Dermis microvascular lymphatic vessel endothelial cell (primary cell): Measurements from ENCODE around the gene KRTAP23-1. TPM values are rescaled to one million over a fixed set of nuclear protein-coding genes. Genes with fewer than 3 reads are reported as not detected.
A peak's percentile ranks its signal among the peaks of the same experiment; 100 is the strongest.

ENCODE experiments used
- DNase-seq, 2 donors: peaks; one replicate each; pipeline versions ENCODE4 v3.0.0 to v3.0.0-alpha.2; 2010; ENCODE audit warnings: low read depth in 2 of 2
- total RNA-seq: library from RNA; depleted of rRNA; stranded (reverse); fragments of >200 nt; gene quantifications from 2 replicates; pipeline ENCODE4 v1.2.1, GENCODE V29; 2014

Gene KRTAP23-1, protein sequence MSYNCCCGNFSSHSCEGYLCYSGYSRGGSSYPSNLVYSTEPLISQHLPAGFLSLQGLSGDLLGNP
- not detected in 2 replicates for total RNA-seq

DNA sequence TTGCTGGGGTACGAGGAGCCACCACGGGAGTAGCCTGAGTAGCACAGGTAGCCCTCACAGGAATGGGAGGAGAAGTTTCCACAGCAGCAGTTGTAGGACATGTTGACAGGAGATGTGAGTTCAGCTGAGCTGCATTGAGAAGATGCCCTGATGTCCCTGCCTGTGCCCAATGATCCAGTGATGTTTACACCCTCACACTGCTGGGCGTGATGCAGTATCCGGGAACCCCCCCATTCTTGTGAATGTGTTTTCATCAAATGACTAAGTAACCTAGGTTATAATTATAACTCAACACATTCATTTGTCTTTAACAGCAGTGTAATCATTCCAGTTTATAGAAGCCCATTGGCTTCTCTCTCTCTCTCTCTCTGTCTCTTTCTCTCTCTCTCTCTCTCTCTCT is at the start of gene KRTAP23-1:
Gene KRTAP23-1, minus strand, starts transcription at position 101 of the 400 bp plus-strand sequence. Its CDS starts 0 bp downstream, at position 101.
- no peak for DNase-seq

DNA sequence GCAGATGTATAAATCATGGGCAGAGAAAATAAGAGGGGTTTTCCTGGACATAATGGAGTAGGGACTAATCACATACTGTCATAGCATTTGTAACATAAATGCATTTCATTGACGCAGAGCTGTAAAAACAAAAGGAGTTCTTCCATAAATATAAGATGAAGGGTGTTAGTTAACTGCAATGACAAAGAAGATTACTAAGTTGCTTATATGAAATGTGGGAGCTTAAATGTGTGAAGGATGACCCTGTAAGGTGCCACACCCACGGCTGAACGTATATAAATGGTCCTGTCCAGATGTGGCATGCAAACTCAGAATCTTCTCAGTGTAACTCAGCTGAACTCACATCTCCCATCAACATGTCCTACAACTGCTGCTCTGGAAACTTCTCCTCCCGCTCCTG is 47.3 kb upstream of the KRTAP23-1 start, which contains the start of gene KRTAP13-1:
Gene KRTAP13-1, plus strand, starts transcription at position 301 of the 400 bp plus-strand sequence. Its CDS starts 56 bp downstream, at position 357.
- no peak for DNase-seq

DNA sequence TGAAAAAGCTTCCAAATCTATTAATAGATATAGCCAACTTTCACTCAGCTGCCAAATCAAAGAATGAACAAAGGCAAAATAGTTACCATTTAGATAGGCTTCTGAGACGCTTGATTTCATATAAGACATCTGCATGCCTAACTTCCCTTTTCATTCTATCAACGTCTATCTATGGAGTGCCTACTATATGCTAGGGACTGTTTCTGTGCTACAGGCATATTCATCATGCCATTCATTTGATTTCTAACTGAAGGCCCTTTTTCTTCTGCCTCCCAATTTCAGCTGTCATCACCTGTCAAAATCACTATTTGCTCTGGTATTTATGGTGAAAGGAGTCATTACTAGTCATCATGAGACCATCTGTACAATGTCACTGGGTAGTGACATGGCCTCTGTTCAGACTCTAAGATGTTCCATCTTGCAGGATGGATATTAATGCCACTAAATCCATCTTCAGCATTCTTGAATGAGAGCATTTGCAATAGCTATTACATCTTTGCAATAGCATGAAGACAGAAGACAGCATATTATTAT is 43.2 kb upstream of the KRTAP23-1 start:
- no peak for DNase-seq

DNA sequence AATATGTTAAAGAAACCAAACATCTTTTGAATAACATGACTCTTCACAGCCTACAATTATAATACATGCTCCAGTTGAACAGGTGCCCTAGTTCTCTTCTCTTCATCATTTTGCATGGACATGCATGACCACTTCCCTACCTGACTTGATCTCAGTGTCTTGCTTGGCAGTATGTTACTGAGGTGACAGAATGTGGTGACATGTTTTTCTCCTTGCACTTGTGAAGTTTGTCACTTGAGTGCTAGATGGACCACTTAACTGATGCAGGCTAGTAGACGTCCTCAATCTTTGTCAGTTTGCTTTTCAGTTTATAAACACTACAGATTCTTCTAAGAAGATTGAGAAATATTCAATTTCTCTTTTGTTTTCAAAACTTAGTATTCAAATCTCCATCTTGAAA is 33.8 kb upstream of the KRTAP23-1 start:
- no peak for DNase-seq

DNA sequence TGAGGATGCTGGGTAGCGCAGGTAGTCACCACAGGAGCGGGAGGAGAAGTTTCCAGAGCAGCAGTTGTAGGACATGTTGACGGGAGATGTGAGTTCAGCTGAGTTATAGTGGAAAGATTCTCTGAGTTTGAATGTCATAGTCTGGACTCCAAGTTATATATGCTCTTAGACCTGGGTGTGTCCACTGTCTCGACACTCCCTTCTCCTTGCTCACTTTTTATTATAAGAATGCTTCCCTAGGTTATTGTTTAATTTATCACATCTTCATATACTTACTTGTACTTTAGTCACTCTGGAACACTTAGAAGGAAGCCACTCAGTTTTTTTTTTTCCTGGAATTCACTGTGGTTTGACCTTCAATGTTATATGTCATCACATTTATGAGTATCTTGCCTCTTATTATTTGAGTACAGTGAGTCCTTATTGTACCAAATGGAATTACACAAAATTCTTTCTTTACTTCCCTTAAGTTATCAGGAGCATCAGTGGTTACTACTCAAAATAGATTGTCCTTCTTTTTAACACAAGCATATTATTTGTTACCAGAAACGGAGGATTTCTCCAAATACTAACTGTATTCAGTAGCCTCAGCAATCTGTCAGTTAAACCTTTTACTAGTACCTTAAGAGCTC is 23.8 kb upstream of the KRTAP23-1 start, which contains the start of gene KRTAP13-2:
Gene KRTAP13-2, minus strand, starts transcription at position 133 of the 632 bp plus-strand sequence. Its CDS starts 58 bp downstream, at position 75.
- no peak for DNase-seq

DNA sequence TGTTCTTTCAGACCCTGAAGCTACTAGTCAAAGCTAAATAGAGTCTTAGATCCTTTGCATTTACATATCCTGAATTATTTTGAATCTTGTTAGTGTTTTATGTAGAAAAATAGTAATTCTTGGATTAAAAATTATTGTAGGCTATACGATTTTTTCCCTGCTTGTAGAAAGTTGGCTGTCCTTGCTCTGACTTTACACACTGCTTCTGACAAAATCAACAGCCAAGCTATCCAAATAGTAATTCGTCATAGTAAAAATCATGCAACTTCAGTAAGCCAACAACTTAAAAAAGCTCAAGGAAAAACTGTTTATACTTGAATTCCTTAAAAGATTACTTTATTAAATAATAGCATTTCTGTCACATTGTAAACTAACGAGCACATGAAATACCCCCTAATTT is 7.5 kb upstream of the KRTAP23-1 start:
- DNase-seq: no peak

DNA sequence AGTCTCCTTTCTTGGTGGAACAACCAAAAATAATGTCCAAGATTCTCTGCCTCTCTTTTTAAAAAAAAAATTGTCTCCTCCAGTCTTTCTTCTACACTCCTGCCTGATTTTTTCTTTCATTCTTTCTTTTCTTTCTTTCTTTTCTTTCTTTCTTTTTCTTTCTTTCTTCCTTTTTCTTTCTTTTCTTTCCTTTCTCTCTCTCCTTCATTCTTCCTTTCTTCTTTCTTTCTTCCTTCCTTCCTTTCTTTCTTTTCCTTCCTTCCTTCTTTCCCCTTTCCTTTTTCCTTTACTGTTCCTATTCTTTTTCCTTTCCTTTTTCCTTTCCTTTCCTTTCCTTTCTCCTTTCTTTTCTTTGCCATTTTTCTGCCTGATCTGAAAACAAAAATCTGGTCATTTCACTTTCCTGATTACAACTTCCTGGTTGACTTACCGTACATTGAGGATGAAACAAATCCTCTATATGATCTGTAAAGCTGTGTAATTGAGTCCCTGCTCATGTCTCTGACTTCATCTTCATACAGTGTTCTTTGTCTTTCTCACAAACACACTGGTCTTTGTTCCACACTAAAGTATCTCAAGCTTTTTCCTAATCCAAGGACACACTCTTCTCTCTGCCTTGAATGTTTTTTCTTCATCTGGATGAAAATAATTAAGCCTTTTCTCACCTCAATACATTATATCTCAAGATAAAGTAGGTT is 6.1 kb upstream of the KRTAP23-1 start:
- DNase-seq: no peak

DNA sequence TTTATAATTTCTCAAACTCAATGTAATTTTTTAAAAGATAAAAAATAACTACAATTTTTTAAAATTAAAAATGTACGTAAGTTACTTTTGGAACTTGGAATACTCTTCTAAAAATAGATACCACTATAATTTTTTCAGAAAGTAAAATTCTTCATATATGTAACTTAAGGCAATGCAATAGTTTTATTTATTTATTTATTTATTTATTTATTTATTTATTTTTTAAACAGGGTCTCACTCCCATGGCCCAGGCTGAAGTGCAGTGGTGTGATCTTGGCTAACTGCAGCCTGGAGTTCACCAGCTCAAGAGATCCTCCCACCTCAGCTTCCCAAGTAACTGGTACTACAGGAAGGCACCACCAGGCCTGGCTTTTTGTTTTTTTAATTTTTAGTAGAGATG is 3.1 kb upstream of the KRTAP23-1 start:
- DNase-seq: no peak

DNA sequence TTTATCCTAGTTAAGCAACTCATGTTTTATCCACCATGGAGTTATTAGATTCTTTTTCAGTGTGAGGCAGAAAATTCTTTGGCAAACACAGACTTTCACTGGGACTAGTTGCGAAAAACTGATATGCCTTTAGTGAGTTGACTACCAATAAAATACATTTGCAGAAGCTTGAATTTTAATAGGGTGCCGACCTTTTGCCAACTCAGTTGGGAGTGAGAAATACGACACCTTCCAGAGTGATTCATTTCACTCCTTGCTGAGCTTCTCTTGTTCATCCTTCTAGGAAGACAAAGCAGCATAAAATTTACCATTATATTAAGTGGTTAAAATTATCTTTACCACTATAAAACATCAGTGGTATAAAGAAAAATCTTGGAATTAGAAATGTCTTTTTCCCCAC is 1.2 kb upstream of the KRTAP23-1 start:
- no peak for DNase-seq

DNA sequence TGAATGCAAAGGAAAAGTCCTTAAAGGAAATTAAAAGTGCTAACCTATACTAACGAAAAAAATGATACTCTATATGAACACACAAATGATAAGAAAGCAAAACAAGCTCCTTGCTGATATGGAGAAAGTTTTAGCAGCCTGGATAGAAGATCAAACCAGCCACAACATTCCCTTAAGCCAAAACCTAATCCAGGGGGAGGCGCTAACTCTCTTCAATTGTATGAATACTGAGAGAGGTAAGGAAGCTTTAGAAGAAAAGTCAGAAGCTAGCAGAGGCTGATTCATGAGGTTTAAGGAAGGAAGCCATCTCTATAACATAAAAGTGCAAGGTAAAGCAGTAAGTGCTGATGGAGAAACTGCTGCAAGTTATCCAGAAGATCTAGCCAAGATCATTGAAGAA is 3.4 kb downstream of the KRTAP23-1 start:
- DNase-seq: no peak

DNA sequence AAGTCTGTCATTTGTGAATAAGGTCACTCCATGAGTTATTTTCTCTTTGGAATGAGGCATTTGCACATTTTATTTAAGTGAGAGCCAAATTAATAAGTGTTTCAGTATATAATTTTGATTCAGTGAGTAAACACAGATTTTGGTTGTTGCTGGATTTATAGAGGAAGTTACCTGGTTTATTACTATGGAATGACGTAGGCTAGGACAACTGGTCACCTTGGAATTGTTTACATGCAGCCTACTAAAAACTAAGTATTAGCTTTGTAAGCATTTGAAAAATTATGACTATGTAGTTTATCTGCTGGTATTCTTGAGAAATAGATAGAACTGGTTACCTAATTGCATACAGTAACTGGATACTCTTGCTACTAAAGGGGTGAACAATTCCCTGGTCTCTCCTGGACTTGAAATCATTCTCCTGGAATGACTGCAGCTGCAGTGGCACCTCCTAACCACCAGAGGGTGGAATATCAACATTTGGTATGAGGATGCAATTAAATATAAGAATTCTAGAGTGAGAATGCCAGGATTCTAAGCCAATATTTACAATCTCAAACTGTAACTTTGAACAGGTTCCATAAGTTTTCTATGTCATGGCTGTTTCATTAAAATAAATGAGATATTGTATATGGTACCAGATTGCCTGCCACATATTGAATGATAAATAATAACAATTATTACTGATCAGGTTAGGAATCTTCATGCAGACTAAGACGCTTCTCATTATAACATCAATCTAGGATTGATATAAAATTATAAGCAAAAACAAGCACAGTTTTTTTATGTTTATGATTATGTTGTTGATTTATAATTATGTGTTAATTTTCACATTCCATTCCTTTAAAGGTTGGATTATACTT is 7.5 kb downstream of the KRTAP23-1 start:
- DNase-seq: peak in 1 of 2 donors; percentile 7

DNA sequence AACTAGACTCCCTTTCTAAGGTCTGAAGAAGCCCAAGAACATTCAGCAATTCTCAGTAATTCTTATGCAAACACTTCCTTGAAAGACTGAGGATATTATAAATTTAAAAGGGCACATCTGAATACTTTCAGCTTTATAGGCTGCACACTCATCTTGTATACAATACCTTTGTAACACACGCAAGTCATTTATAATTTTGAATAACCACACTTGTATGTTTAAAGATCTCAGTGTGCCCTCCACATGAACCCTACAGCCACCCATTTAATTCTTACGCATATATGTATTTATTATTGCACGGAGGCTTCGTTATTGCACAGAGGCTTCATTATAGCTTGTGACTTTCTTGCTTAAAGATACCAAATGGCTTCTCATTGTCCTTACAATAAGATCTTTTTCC is 9.7 kb downstream of the KRTAP23-1 start:
- no peak for DNase-seq

DNA sequence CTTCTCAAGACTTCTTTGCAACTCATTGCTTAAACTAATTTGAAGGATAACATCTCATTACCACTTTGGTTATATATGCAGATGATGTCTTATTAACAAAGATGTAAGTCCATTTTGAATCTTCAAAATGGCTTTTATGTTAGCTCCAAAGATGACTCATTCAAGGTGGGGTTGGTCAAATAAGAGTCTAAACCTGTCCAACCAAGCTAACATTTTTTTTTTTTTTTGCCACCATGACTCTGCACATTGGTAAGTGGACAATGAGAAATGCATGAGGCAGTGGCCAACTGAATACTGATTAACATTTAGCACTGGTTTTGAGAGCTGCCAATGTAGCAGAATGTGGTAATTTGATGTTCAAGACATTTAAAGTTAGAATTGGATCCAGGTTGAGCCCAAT is 10.6 kb downstream of the KRTAP23-1 start:
- DNase-seq: no peak

DNA sequence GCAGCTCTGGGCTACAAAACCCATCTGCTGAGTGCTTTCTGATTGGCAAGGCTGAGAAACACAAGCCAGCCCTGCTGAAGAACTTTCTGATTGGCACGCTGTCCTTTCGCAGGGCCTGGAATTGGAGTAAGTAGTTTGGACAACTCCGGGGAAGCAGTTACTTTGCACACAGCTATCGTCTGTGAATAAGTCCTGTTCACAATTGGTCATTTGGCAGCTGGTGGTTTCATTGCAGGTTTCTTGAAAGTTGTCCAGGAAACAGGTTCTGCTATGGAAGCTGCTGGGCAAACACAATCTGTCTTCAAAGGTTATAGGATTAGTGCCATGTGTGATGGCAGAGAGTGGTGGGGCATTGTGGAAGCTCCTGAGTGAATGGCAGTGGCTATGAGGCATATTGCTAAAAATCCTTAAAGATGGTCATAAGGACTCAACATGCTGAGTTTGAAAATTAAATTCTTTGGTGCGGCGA is 11.1 kb downstream of the KRTAP23-1 start, which contains the start of gene KRTAP27-1:
Gene KRTAP27-1, minus strand, starts transcription at position 419 of the 469 bp plus-strand sequence. Its CDS starts 26 bp downstream, at position 393.
- no peak for DNase-seq

DNA sequence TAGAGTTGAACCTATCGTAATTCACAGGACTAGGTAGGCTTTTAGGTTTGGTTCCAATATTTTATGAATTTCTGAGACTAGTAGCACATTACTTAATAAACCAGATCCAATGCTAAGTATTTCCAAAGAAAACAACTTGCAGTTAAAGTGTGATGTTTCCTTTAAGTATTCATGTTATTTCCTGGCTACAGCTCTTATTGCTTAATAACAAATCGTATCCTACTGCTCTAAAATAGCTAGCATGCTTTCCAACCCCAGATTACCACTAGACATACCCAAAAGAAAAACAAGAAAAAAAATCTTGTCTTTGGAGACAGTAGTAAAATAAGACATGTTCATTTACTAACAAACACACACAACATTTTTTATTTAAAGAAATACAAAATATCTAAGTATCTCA is 11.8 kb downstream of the KRTAP23-1 start:
- no peak for DNase-seq

DNA sequence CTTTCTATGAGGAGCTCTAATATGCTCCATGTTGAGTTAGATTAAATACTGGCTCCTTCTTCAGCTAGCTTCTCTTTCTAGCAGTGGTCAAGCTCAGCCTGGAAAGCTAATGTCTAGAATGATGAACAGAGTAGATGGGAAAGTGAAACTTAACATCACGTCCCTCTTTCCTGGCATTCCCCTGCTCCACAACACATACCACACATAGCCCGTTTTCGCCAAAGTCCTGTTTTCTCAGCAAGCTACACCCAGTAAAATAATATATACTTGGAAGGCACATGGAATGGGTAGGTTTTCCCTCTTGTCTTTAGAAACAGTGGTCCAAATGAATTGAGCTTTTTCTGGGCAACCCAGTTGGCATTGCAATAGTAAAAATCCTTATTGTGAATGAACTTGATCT is 14.7 kb downstream of the KRTAP23-1 start:
- no peak for DNase-seq

DNA sequence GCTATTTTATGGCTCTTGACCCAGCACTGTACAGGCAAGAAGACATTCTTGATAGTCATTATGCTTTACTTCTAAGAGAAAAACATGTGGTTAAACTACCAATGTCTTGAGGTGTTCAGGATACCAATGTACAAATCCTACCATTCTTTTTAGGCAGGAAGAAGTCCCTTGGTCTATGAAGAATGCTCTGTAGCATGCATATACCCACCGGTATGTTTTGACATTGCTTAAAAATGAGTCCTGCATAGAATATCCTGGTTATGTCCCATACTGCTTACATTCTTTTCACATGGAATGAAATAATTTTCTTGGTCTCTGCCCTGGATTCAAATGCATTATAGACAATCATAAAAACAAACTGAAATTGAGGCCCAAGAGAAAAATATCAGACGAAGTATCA is 15.7 kb downstream of the KRTAP23-1 start:
- no peak for DNase-seq

DNA sequence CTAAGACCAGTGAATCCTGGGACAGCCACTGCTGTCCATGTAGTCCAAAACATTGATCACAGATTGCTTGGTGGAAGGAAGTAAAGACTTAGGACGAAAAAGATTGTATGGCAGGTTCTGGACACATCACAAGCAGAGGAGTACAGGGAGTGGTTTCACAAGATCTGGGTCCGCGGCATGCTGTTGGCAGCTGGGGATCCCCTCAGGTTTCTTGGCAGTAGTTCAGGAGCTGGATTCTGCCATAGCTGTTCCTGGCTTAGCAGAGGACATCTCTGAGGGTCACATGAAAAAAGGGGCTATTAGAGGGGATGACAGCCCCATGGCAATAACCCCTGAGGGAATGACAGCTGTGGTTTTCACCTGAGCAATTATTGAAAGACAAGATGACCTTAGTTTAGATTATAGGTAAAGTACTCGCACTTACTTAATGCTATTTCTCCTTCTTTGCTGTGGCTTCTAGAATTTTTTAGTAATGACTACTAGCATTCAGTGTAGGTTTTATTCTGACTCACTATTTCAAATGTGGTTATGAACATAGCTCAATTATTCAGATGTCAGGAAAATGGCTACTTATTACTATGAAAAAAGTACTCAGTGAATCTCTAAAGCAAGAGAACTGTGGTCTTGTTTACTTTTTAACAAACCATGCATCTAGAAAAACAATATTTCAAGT is 19.1 kb downstream of the KRTAP23-1 start:
- no peak for DNase-seq

DNA sequence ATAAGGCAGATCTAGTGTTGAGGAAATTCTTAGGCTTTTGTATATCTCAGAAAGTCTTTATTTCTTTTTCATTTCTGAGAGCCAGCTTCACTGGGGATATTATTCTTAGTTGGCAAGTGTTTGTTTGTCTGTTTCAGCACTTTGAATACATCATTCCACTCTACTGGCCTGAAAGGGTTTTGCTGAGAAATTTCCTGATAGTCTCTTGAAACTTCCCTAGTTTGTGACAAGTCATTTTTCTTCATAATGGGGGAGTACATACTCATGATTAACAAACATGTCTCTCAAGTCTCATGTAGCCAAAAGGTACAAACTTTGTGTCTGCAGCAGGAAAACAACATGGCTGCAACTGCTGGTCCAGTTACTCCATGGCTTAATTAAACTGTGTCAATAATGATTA is 22.0 kb downstream of the KRTAP23-1 start:
- no peak for DNase-seq

DNA sequence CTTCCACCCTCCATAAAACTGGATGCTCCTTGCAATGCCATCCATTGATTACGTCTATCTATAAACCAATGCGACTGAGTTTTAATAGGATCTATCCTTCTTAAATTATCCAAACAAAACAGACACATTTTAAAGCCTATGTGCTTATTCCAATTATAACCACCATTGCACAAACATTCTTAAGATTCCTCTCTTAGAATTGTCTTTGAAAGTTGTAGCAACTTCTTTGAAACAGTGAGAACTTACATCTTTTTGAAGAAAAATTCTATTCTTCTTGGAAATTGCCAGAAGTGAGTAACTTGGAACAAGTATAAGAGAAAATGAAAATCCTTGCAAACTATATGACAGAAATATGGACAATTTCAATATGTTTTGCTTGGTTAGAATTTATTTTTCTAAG is 28.2 kb downstream of the KRTAP23-1 start, which contains the start of gene KRTAP26-1:
Gene KRTAP26-1, minus strand, starts transcription at position 101 of the 400 bp plus-strand sequence. CDS start 280 bp downstream, outside the sequence.
- DNase-seq: no peak

DNA sequence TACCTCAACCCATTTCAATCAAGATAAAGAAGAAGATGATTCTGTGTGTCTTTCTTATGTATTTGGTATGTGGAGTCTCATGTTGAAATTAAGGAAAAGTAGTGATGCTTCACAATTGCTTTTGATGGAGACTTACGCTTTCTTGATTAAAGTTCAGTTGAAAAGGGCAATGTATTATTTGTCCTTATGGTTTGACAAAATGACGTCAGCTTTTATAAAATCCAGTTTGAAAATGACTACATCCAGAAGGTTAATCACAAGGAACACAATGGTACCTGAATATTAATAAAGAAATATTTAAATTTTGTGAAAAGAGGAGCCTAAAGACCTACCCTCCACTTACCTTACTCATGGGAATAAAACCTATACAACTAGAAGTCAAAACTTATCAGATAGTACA is 32.7 kb downstream of the KRTAP23-1 start:
- no peak for DNase-seq
